KBM-7 (cell line): ENCODE results near the gene CHI3L2.

Source experiments
- DNase-seq: peaks from one replicate; pipeline ENCODE4 v3.0.0-alpha.2; 2015
- in situ Hi-C: fragments of 300-500 bp; cut with MboI; formaldehyde crosslinking; loops from 2 replicates; pipeline ENCODE4 v1.14.3; 2020; ENCODE audit warnings: low sequenced_read_pairs, low pct_unique_long_range_greater_than_20kb, mixed read lengths

Gene CHI3L2

GRCh38 chr1:111227434-111227833 is at the start of gene CHI3L2:
Gene CHI3L2 (plus strand): TSS chr1:111227713. CDS start chr1:111227730, 17 bp downstream.
- no peak for DNase-seq
- in situ Hi-C loops = loop anchor here (10.0 kb wide), 2 partner anchors 167 to 537 kb away; no protein-coding TSS in a partner anchor

- DNase-seq = no peak
- in situ Hi-C loops = no loop called here
These were observed 47.5 kb upstream of the CHI3L2 start for GRCh38 chr1:111179968-111180533.

- in situ Hi-C loops = no loop called here
- DNase-seq = no peak
These were observed 45.5 kb upstream of the CHI3L2 start for GRCh38 chr1:111182052-111182451.

- DNase-seq = no peak
- in situ Hi-C loops = no loop called here
These were observed 44.0 kb upstream of the CHI3L2 start for GRCh38 chr1:111183308-111184069.

- in situ Hi-C loops = no loop called here
- DNase-seq = no peak
These were observed 42.9 kb upstream of the CHI3L2 start for GRCh38 chr1:111184663-111185062.

GRCh38 chr1:111190931-111191451 is 36.5 kb upstream of the CHI3L2 start:
- no peak for DNase-seq
- in situ Hi-C loops = no loop called here

GRCh38 chr1:111191496-111191895 is 36.0 kb upstream of the CHI3L2 start:
- DNase-seq = no peak
- in situ Hi-C loops = no loop called here

- in situ Hi-C loops = no loop called here
- DNase-seq = no peak
These were observed 35.4 kb upstream of the CHI3L2 start for GRCh38 chr1:111192074-111192473.

GRCh38 chr1:111192658-111193519 is 34.6 kb upstream of the CHI3L2 start:
- in situ Hi-C loops = no loop called here
- DNase-seq = peak; percentile 46

GRCh38 chr1:111193712-111194480 is 33.6 kb upstream of the CHI3L2 start:
- no peak for DNase-seq
- in situ Hi-C loops = no loop called here

- no peak for DNase-seq
- in situ Hi-C loops = no loop called here
These were observed 32.4 kb upstream of the CHI3L2 start for GRCh38 chr1:111195002-111195684.

- in situ Hi-C loops = no loop called here
- no peak for DNase-seq
These were observed 31.3 kb upstream of the CHI3L2 start for GRCh38 chr1:111196213-111196612.

- in situ Hi-C loops = no loop called here
- peak; percentile 82 for DNase-seq
These were observed 29.8 kb upstream of the CHI3L2 start for GRCh38 chr1:111197598-111198284.

- no peak for DNase-seq
- in situ Hi-C loops = no loop called here
These were observed 28.7 kb upstream of the CHI3L2 start for GRCh38 chr1:111198836-111199235.

- no peak for DNase-seq
- in situ Hi-C loops = no loop called here
These were observed 28.2 kb upstream of the CHI3L2 start for GRCh38 chr1:111199329-111199728.

GRCh38 chr1:111199881-111200801 is 27.4 kb upstream of the CHI3L2 start, which contains the start of gene DENND2D:
Gene DENND2D (minus strand): TSS chr1:111200646. CDS start chr1:111200459, 187 bp downstream.
- in situ Hi-C loops = no loop called here
- DNase-seq = peak; percentile 68

GRCh38 chr1:111200802-111201161 is 26.7 kb upstream of the CHI3L2 start:
- no peak for DNase-seq
- in situ Hi-C loops = no loop called here
